Measurements from ENCODE around the gene XYLT1. TPM values are rescaled to one million over a fixed set of nuclear protein-coding genes. Genes with fewer than 3 reads are reported as not detected.

The XYLT1 gene
- total and polyA plus RNA-seq, 12 donors = 0.29 to 4.0 (median 1.6) TPM

DNA sequence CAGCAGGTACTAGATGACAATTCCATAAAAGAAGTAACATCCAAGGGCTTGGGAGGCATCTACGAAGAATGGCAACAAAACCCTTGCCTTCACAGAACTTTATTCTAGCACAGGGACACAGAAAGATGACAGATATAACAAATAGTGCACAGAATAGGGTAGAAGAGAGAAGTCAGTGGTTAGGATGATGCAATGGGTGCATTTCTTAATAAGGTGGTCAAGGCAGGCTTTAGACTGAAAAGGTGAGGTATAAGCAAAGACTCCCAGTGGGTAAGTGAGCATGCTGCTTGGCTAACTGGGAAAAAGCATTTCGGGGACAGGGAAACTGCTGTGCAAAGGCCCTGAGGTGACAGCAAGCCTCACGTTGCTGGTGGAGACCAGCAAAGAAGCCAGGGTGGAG, 175.9 kb downstream of the XYLT1 start:
- Histone ChIP-seq H3K4me1 (peaks cover 2 to 21% (median 13%) of the 10 kb centered on the region in 9 donors), H3K4me3 (no peak overlapping the region), H3K36me3 (no peaks in the 10 kb centered on the region), H3K27me3 (no peaks in the 10 kb centered on the region), H3K27ac (no peak overlapping the region), H3K9me3 (no peaks in the 10 kb centered on the region)
- 87 to 89% methylated on average over 3 of the region's 3 CpGs for WGBS, 2 donors
- TF ChIP-seq, protein P1, sequence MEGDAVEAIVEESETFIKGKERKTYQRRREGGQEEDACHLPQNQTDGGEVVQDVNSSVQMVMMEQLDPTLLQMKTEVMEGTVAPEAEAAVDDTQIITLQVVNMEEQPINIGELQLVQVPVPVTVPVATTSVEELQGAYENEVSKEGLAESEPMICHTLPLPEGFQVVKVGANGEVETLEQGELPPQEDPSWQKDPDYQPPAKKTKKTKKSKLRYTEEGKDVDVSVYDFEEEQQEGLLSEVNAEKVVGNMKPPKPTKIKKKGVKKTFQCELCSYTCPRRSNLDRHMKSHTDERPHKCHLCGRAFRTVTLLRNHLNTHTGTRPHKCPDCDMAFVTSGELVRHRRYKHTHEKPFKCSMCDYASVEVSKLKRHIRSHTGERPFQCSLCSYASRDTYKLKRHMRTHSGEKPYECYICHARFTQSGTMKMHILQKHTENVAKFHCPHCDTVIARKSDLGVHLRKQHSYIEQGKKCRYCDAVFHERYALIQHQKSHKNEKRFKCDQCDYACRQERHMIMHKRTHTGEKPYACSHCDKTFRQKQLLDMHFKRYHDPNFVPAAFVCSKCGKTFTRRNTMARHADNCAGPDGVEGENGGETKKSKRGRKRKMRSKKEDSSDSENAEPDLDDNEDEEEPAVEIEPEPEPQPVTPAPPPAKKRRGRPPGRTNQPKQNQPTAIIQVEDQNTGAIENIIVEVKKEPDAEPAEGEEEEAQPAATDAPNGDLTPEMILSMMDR (IDR thresholded peaks at IDR 0.05) = no peak
- intact Hi-C loops (cut with DNase I) = loop anchor here in 2 of 10 donors (10.0 kb wide), 2 partner anchors 50 to 430 kb away; no protein-coding TSS in a partner anchor
- no peak for ATAC-seq
- DNase-seq = no peak

DNA sequence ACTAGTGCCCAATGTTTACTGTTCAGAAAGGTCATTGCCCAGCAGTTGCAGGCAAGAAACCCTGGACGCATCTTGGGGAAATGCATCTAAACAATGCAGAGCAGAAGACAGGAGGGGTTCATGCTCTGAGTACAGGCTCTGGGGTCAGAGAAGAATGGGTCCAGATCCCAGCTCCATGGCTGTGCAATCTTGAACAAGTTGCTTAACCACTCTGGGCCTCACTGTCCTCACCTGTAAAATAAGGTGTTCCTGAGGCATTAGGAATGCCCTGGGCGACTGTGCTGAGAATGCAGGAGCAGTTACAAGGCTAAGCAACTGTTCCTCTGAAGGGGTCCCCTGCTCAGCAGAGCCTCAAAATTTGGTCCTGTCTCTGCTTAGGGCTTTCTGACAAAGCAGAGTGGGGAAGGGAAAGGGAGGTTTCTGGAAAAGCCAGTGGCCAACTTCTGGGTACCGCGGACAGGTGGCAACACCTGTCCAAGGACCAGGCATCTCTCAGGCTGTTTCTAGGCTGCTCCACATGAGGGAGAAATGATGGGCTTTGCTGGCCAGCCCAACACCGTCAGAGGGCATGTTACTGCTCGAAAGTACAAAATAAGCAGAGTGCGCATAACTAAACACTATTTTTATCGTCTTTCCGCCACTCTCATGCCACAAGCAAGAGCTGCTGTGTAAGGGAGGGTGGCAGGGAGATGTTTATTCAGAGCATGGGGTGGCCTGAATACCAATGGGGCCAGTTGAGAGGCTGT, 176.8 kb downstream of the XYLT1 start:
- Histone ChIP-seq H3K4me3 (no peak overlapping the region), H3K27me3 (no peaks in the 10 kb centered on the region), H3K27ac (no peak overlapping the region), H3K36me3 (no peaks in the 10 kb centered on the region), H3K9me3 (no peaks in the 10 kb centered on the region), H3K4me1 (peaks cover 2 to 21% (median 13%) of the 10 kb centered on the region in 9 donors)
- 73% methylated on average over 9 of the region's 9 CpGs for WGBS, 2 donors
- ATAC-seq = no peak
- DNase-seq = no peak
- TF ChIP-seq, protein P1 (IDR thresholded peaks at IDR 0.05) = no peak
- intact Hi-C loops (cut with DNase I) = loop anchor here in 2 of 10 donors (10.0 kb wide), 2 partner anchors 51 to 429 kb away; no protein-coding TSS in a partner anchor

DNA sequence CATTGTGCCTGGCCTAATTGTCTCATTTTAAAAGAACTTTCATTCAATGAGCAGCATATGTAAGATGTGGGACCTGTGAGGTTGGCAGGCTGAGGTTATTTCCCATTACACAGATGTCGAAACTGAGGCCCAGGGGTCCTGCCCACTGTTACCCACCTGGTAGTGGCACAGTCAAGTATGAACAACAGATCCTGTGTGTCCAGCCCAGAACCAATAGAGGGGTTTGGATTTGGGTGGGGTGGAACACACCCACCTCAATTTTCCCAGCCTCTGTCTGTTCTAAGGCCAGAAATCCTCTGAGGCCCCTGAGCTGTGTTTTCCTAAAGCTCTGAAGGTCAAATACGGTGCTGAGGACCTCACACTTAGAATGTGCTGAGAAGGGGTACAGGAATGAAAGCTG, 179.5 kb downstream of the XYLT1 start:
- ATAC-seq (no peak), DNase-seq (no peak)
- Histone ChIP-seq H3K4me3 (no peak overlapping the region), H3K27me3 (no peaks in the 10 kb centered on the region), H3K4me1 (peaks cover 2 to 11% (median 7%) of the 10 kb centered on the region in 9 donors), H3K27ac (no peak overlapping the region), H3K9me3 (peaks cover 0 to 3% (median 0%) of the 10 kb centered on the region in 11 donors), H3K36me3 (no peaks in the 10 kb centered on the region)
- 91 to 93% methylated on average over 2 of the region's 2 CpGs for WGBS, 2 donors
- intact Hi-C loops (cut with DNase I) = loop anchor here in 2 of 10 donors (10.0 kb wide), 2 partner anchors 54 to 426 kb away; no protein-coding TSS in a partner anchor
- TF ChIP-seq, protein P1 (IDR thresholded peaks at IDR 0.05) = no peak

DNA sequence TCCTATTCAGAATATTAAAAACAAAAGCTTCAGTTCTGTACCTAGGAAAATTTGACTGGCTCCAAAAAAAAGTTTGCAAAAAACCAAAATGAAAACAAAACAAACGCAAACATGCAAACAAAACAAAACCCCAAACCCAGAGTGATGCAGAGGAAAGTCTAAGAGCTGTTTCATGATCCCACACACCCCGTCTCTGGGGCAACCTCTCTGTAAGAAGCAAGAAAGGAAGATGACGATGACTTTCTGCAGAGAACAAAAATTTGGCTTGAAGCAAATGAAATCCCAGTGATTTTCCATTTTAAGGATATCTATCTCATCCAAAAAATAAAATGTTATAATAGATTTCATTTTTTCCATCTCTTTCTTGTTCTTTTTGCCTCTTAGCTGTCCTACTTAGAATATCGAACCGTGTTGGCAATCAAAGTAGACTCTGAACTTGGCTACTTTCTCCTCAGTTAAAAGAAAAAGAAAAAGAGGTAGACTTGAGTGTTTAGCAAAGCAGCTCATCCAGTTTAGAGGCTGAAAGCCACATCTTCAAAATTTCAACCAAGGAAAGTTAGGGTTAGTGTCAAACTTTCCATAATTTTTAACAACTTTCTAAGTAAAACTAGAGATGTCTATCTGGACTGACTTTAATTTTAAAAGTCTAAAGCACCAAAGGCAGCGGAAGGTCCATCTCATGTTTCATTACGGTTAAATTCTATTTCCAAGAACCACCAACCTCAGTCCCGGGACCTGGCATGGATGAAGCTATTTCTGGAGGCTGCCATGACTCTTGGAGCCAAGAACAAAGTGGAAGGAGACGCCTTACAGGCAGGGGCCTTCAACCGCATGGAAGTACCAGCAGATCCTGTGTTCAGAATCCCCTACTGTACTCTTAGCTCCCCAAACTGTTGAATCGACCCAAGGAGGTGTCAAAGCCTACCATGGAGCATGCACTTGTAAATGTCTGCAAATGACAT, 180.8 kb downstream of the XYLT1 start:
- 70 to 73% methylated on average over 11 of the region's 11 CpGs for WGBS, 2 donors
- TF ChIP-seq, protein P1 (IDR thresholded peaks at IDR 0.05) = no peak
- no peaks in the 10 kb centered on the region for H3K27me3 ChIP-seq
- no peak overlapping the region for H3K4me3 ChIP-seq
- peaks cover 0 to 3% (median 0%) of the 10 kb centered on the region in 11 donors for H3K9me3 ChIP-seq
- peak overlapping the region in 2 of 10 donors; percentile 0 to 26 for H3K27ac ChIP-seq
- intact Hi-C loops (cut with DNase I) = loop anchor here in 3 of 10 donors (10.0 kb wide), 3 partner anchors 55 to 425 kb away; no protein-coding TSS in a partner anchor
- H3K36me3 ChIP-seq = no peaks in the 10 kb centered on the region
- no peak for DNase-seq
- peak in 2 of 8 donors; percentile 40 to 49 for ATAC-seq
- peaks cover 0 to 6% (median 4%) of the 10 kb centered on the region in 9 donors for H3K4me1 ChIP-seq

Data from heart right ventricle (tissue), 16 donors.